RWPE2 (cell line): Measurements from ENCODE around the gene SRMS.

Source experiments
- ATAC-seq: fragments of 200-7000 bp; cut with Tn5 transposase; 3 replicates; pipeline ENCODE4 v1.9.1; 2021; ENCODE audit warnings: low read depth
- DNase-seq: peaks from one replicate; pipeline ENCODE4 v3.0.0-alpha.2; 2020; ENCODE audit warnings: low spot score
- H3K27ac ChIP-seq: fragments of 450-650 bp; 2 replicates; pipeline ENCODE4 v1.5.1; 2017; ENCODE audit warnings: mild to moderate bottlenecking; ENCODE audit not compliant: poor library complexity, severe bottlenecking
- H3K27me3 ChIP-seq: fragments of 250-450 bp; sonication (Bioruptor Pico); 2 replicates; pipeline ENCODE4 v1.5.1; 2021; ENCODE audit warnings: mild to moderate bottlenecking, moderate library complexity; ENCODE audit not compliant: insufficient read depth, poor library complexity, severe bottlenecking
- H3K36me3 ChIP-seq: fragments of 250-450 bp; sonication (Bioruptor Pico); 2 replicates; pipeline ENCODE4 v1.5.1; 2020; ENCODE audit warnings: low read depth, mild to moderate bottlenecking, moderate library complexity
- H3K4me1 ChIP-seq: fragments of 250-450 bp; sonication (Bioruptor Pico); 2 replicates; pipeline ENCODE4 v1.5.1; 2021; ENCODE audit warnings: mild to moderate bottlenecking, moderate library complexity; ENCODE audit not compliant: insufficient read depth, poor library complexity, severe bottlenecking
- H3K4me3 ChIP-seq: fragments of 250-450 bp; sonication (Bioruptor Pico); 2 replicates; pipeline ENCODE4 v1.5.1; 2021; ENCODE audit warnings: mild to moderate bottlenecking, moderate library complexity; ENCODE audit not compliant: severe bottlenecking
- H3K9me3 ChIP-seq: fragments of 250-450 bp; sonication (Bioruptor Pico); 2 replicates; pipeline ENCODE4 v1.5.1; 2021; ENCODE audit warnings: mild to moderate bottlenecking, moderate library complexity; ENCODE audit not compliant: severe bottlenecking
- CTCF ChIP-seq: fragments of 450-650 bp; IDR thresholded peaks from one replicate; pipeline ENCODE4 v1.5.1; 2017; ENCODE audit warnings: mild to moderate bottlenecking, moderate library complexity; ENCODE audit not compliant: poor library complexity, severe bottlenecking

Gene SRMS

GRCh38 chr20:63495741-63496595, 51.6 kb downstream of the SRMS start:
- Histone ChIP-seq H3K4me3 (no peak overlapping the region), H3K27ac (no peak overlapping the region), H3K4me1 (no peaks in the 10 kb centered on the region), H3K9me3 (no peaks in the 10 kb centered on the region), H3K36me3 (no peaks in the 10 kb centered on the region), H3K27me3 (peaks cover 23% of the 10 kb centered on the region)
- peak; percentile 100 for TF ChIP-seq CTCF
- DNase-seq (no peak), ATAC-seq (peak; percentile 37)

GRCh38 chr20:63495167-63495720, 52.3 kb downstream of the SRMS start:
- H3K27ac ChIP-seq: no peak overlapping the region
- no peaks in the 10 kb centered on the region for H3K36me3 ChIP-seq
- peaks cover 25% of the 10 kb centered on the region for H3K27me3 ChIP-seq
- no peak overlapping the region for H3K4me3 ChIP-seq
- no peaks in the 10 kb centered on the region for H3K4me1 ChIP-seq
- TF ChIP-seq CTCF: no peak
- DNase-seq (no peak), ATAC-seq (no peak)
- H3K9me3 ChIP-seq: no peaks in the 10 kb centered on the region

- no peak for TF ChIP-seq CTCF
- peaks cover 25% of the 10 kb centered on the region for H3K27me3 ChIP-seq
- ATAC-seq (no peak), DNase-seq (no peak)
- no peak overlapping the region for H3K4me3 ChIP-seq
- no peaks in the 10 kb centered on the region for H3K36me3 ChIP-seq
- no peaks in the 10 kb centered on the region for H3K4me1 ChIP-seq
- no peak overlapping the region for H3K27ac ChIP-seq
- H3K9me3 ChIP-seq: no peaks in the 10 kb centered on the region
Observed at GRCh38 chr20:63494420-63495166, 53.0 kb downstream of the SRMS start.

- TF ChIP-seq CTCF: no peak
- no peaks in the 10 kb centered on the region for H3K4me1 ChIP-seq
- ATAC-seq (no peak; the same call in 2 of the 3 replicates), DNase-seq (no peak)
- no peaks in the 10 kb centered on the region for H3K36me3 ChIP-seq
- no peaks in the 10 kb centered on the region for H3K9me3 ChIP-seq
- no peak overlapping the region for H3K27ac ChIP-seq
- H3K4me3 ChIP-seq: no peak overlapping the region
- H3K27me3 ChIP-seq: peaks cover 26% of the 10 kb centered on the region
Observed at GRCh38 chr20:63494084-63494419, 53.5 kb downstream of the SRMS start.
